Central memory CD8-positive, alpha-beta T cell (primary cell): ENCODE measurements around the gene TSSC4.

Experiments used
- ATAC-seq: fragments of 150-1000 bp; cut with Tn5 transposase; replicated peaks from 2 replicates; pipeline ENCODE4 v1.10.0; 2022; ENCODE audit warnings: mild to moderate bottlenecking, moderate FRiP score, moderate number of reproducible peaks; ENCODE audit not compliant: poor library complexity, severe bottlenecking; ENCODE audit errors: extremely low read depth
- DNase-seq, 2 donors: peaks; one replicate each; pipeline ENCODE4 v3.0.0; 2021; ENCODE audit warnings: low spot score in 2 of 2
- H3K27ac Mint-ChIP-seq: one replicate; pipeline ENCODE4 v1.8.0; 2022; ENCODE audit warnings: low read depth, mild to moderate bottlenecking, moderate library complexity, mixed read lengths
- H3K27me3 Mint-ChIP-seq: one replicate; pipeline ENCODE4 v1.8.0; 2022; ENCODE audit warnings: mixed read lengths
- H3K36me3 Mint-ChIP-seq: one replicate; pipeline ENCODE4 v1.8.0; 2022; ENCODE audit warnings: mild to moderate bottlenecking, moderate library complexity, mixed read lengths; ENCODE audit not compliant: insufficient read depth
- H3K4me1 Mint-ChIP-seq: one replicate; pipeline ENCODE4 v1.8.0; 2022; ENCODE audit warnings: mixed read lengths
- H3K4me3 Mint-ChIP-seq: one replicate; pipeline ENCODE4 v1.8.0; 2022; ENCODE audit warnings: mild to moderate bottlenecking, moderate library complexity, mixed read lengths
- H3K9me3 Mint-ChIP-seq: one replicate; pipeline ENCODE4 v1.8.0; 2022; ENCODE audit warnings: mixed read lengths

The TSSC4 gene

GRCh38 chr11:2421996-2422395 is 21.4 kb downstream of the TSSC4 start:
- no peak for DNase-seq
- Mint-ChIP-seq H3K4me3 (no peak overlapping the region), H3K9me3 (no peaks in the 10 kb centered on the region), H3K36me3 (no peaks in the 10 kb centered on the region), H3K27me3 (no peaks in the 10 kb centered on the region), H3K27ac (no peak overlapping the region), H3K4me1 (no peaks in the 10 kb centered on the region)
- no peak for ATAC-seq

- no peaks in the 10 kb centered on the region for H3K9me3 Mint-ChIP-seq
- no peak overlapping the region for H3K4me3 Mint-ChIP-seq
- no peak overlapping the region for H3K27ac Mint-ChIP-seq
- ATAC-seq (no peak), DNase-seq (no peak)
- H3K27me3 Mint-ChIP-seq = no peaks in the 10 kb centered on the region
- H3K36me3 Mint-ChIP-seq = no peaks in the 10 kb centered on the region
- no peaks in the 10 kb centered on the region for H3K4me1 Mint-ChIP-seq
Observed at GRCh38 chr11:2422461-2423156, 22.1 kb downstream of the TSSC4 start.

GRCh38 chr11:2423157-2424025 is 22.8 kb downstream of the TSSC4 start:
- no peak overlapping the region for H3K27ac Mint-ChIP-seq
- ATAC-seq (no peak), DNase-seq (no peak)
- H3K36me3 Mint-ChIP-seq = no peaks in the 10 kb centered on the region
- H3K9me3 Mint-ChIP-seq = no peaks in the 10 kb centered on the region
- no peaks in the 10 kb centered on the region for H3K27me3 Mint-ChIP-seq
- H3K4me3 Mint-ChIP-seq = no peak overlapping the region
- H3K4me1 Mint-ChIP-seq = no peaks in the 10 kb centered on the region

GRCh38 chr11:2424811-2425495 is 24.4 kb downstream of the TSSC4 start:
- ATAC-seq (no peak), DNase-seq (no peak)
- Mint-ChIP-seq H3K4me1 (no peaks in the 10 kb centered on the region), H3K27ac (no peak overlapping the region), H3K9me3 (no peaks in the 10 kb centered on the region), H3K36me3 (no peaks in the 10 kb centered on the region), H3K4me3 (no peak overlapping the region), H3K27me3 (no peaks in the 10 kb centered on the region)

- no peaks in the 10 kb centered on the region for H3K27me3 Mint-ChIP-seq
- H3K4me1 Mint-ChIP-seq = no peaks in the 10 kb centered on the region
- no peak overlapping the region for H3K27ac Mint-ChIP-seq
Observed at GRCh38 chr11:2425506-2425905, 25.0 kb downstream of the TSSC4 start.

GRCh38 chr11:2426221-2426620 is 25.7 kb downstream of the TSSC4 start:
- no peaks in the 10 kb centered on the region for H3K4me1 Mint-ChIP-seq
- DNase-seq (no peak), ATAC-seq (no peak)
- no peak overlapping the region for H3K4me3 Mint-ChIP-seq
- H3K27ac Mint-ChIP-seq = no peak overlapping the region
- H3K27me3 Mint-ChIP-seq = no peaks in the 10 kb centered on the region
- no peaks in the 10 kb centered on the region for H3K36me3 Mint-ChIP-seq
- no peaks in the 10 kb centered on the region for H3K9me3 Mint-ChIP-seq

More at GRCh38 chr11:2425506-2425905, 25.0 kb downstream of the TSSC4 start:
- Mint-ChIP-seq H3K36me3 (no peaks in the 10 kb centered on the region), H3K4me3 (no peak overlapping the region), H3K9me3 (no peaks in the 10 kb centered on the region)
- ATAC-seq (no peak), DNase-seq (no peak)

- DNase-seq (no peak), ATAC-seq (no peak)
- Mint-ChIP-seq H3K27me3 (no peaks in the 10 kb centered on the region), H3K9me3 (no peaks in the 10 kb centered on the region), H3K4me1 (no peaks in the 10 kb centered on the region), H3K27ac (no peak overlapping the region), H3K36me3 (peaks cover 3% of the 10 kb centered on the region), H3K4me3 (no peak overlapping the region)
Observed at GRCh38 chr11:2426826-2427521, 26.4 kb downstream of the TSSC4 start.

GRCh38 chr11:2427721-2428321 is 27.3 kb downstream of the TSSC4 start:
- DNase-seq = no peak
- Mint-ChIP-seq H3K36me3 (peaks cover 3% of the 10 kb centered on the region), H3K4me3 (no peak overlapping the region), H3K9me3 (no peaks in the 10 kb centered on the region), H3K4me1 (no peaks in the 10 kb centered on the region), H3K27me3 (no peaks in the 10 kb centered on the region), H3K27ac (no peak overlapping the region)
- ATAC-seq = no peak

GRCh38 chr11:2428322-2428795 is 27.8 kb downstream of the TSSC4 start:
- peak; percentile 80 for ATAC-seq
- peak; percentile 77 to 90 for DNase-seq
- no peak overlapping the region for H3K27ac Mint-ChIP-seq
- H3K36me3 Mint-ChIP-seq = peaks cover 3% of the 10 kb centered on the region
- no peaks in the 10 kb centered on the region for H3K4me1 Mint-ChIP-seq
- no peak overlapping the region for H3K4me3 Mint-ChIP-seq
- no peaks in the 10 kb centered on the region for H3K27me3 Mint-ChIP-seq
- H3K9me3 Mint-ChIP-seq = no peaks in the 10 kb centered on the region

GRCh38 chr11:2431395-2431794 is 30.8 kb downstream of the TSSC4 start:
- Mint-ChIP-seq H3K4me3 (no peak overlapping the region), H3K27ac (peak overlapping the region; percentile 49)
- no peak for ATAC-seq

GRCh38 chr11:2432171-2432621 is 31.6 kb downstream of the TSSC4 start:
- DNase-seq = no peak
- no peaks in the 10 kb centered on the region for H3K4me1 Mint-ChIP-seq
- no peak for ATAC-seq
- H3K4me3 Mint-ChIP-seq = no peak overlapping the region
- peaks cover 3% of the 10 kb centered on the region for H3K36me3 Mint-ChIP-seq
- H3K27me3 Mint-ChIP-seq = no peaks in the 10 kb centered on the region
- no peaks in the 10 kb centered on the region for H3K9me3 Mint-ChIP-seq
- no peak overlapping the region for H3K27ac Mint-ChIP-seq

More at GRCh38 chr11:2431395-2431794, 30.8 kb downstream of the TSSC4 start:
- no peak for DNase-seq
- Mint-ChIP-seq H3K36me3 (peaks cover 3% of the 10 kb centered on the region), H3K9me3 (no peaks in the 10 kb centered on the region), H3K4me1 (no peaks in the 10 kb centered on the region), H3K27me3 (no peaks in the 10 kb centered on the region)

- Mint-ChIP-seq H3K27ac (no peak overlapping the region), H3K36me3 (peaks cover 3% of the 10 kb centered on the region), H3K27me3 (no peaks in the 10 kb centered on the region), H3K4me1 (no peaks in the 10 kb centered on the region), H3K9me3 (no peaks in the 10 kb centered on the region), H3K4me3 (no peak overlapping the region)
- no peak for DNase-seq
- ATAC-seq = no peak
Observed at GRCh38 chr11:2432628-2433071, 32.1 kb downstream of the TSSC4 start.
